Measurements from ENCODE around the gene ZDHHC5.
A peak's percentile ranks its signal among the peaks of the same experiment; 100 is the strongest.

ZDHHC5 gene

GRCh38 chr11:57645689-57646085, 22.2 kb upstream of the ZDHHC5 start:
- no peak for DNase-seq

- no peak for DNase-seq
Observed at GRCh38 chr11:57646194-57646798, 21.6 kb upstream of the ZDHHC5 start.

- no peak for DNase-seq
Observed at GRCh38 chr11:57646799-57647303, 21.1 kb upstream of the ZDHHC5 start.

GRCh38 chr11:57647372-57647771, 20.5 kb upstream of the ZDHHC5 start:
- DNase-seq = no peak

- DNase-seq = no peak
Observed at GRCh38 chr11:57647960-57648800, 19.7 kb upstream of the ZDHHC5 start.

- no peak for DNase-seq
Observed at GRCh38 chr11:57648801-57649735, 18.8 kb upstream of the ZDHHC5 start.

GRCh38 chr11:57649826-57650738, 17.8 kb upstream of the ZDHHC5 start, which contains the start of gene YPEL4:
Gene YPEL4 (minus strand): TSS chr11:57649912. CDS start chr11:57647107, 2,805 bp downstream.
- DNase-seq = peak; percentile 42 to 80 (median 65)

- DNase-seq = no peak
Observed at GRCh38 chr11:57650739-57651090, 17.2 kb upstream of the ZDHHC5 start.

GRCh38 chr11:57651408-57651807, 16.5 kb upstream of the ZDHHC5 start:
- DNase-seq = no peak

- DNase-seq = peak in 2 of 5 donors; percentile 26 to 33
Observed at GRCh38 chr11:57652230-57652629, 15.7 kb upstream of the ZDHHC5 start.

GRCh38 chr11:57652662-57653061, 15.3 kb upstream of the ZDHHC5 start:
- no peak for DNase-seq

GRCh38 chr11:57653163-57653562, 14.8 kb upstream of the ZDHHC5 start:
- DNase-seq = no peak

GRCh38 chr11:57656885-57657193, 11.1 kb upstream of the ZDHHC5 start:
- DNase-seq = no peak

GRCh38 chr11:57657194-57658022, 10.5 kb upstream of the ZDHHC5 start, which contains the start of gene CLP1:
Gene CLP1 (plus strand): TSS chr11:57657762. CDS start chr11:57659477, 1,715 bp downstream.
- DNase-seq = peak; percentile 97 to 99 (median 98)

- DNase-seq = no peak
Observed at GRCh38 chr11:57658023-57658361, 9.9 kb upstream of the ZDHHC5 start.

GRCh38 chr11:57659669-57660068, 8.2 kb upstream of the ZDHHC5 start:
- no peak for DNase-seq

- peak in 1 of 5 donors; percentile 10 for DNase-seq
Observed at GRCh38 chr11:57662893-57663292, 5.0 kb upstream of the ZDHHC5 start.

- DNase-seq = no peak
Observed at GRCh38 chr11:57663975-57664374, 3.9 kb upstream of the ZDHHC5 start.

- peak; percentile 90 to 98 (median 93) for DNase-seq
Observed at GRCh38 chr11:57667117-57667735, 688 bp upstream of the ZDHHC5 start.

- DNase-seq = peak in 4 of 5 donors; percentile 12 to 44 (median 37)
Observed at GRCh38 chr11:57668434-57668782, 494 bp downstream of the ZDHHC5 start.

- no peak for DNase-seq
Observed at GRCh38 chr11:57674251-57674650, 6.3 kb downstream of the ZDHHC5 start.

Measured in T-helper 1 cell (primary cell).